Vagina (tissue), 2 donors: ENCODE results near the gene SMC6.

Source experiments
- CTCF ChIP-seq, 3 experiments: fragments of 450-650 bp in 2 of 3; fragments of 200-600 bp in 1 of 3; sonication (generic) in 1 of 3; IDR thresholded peaks; one replicate each; pipeline ENCODE4 v1.5.1; 2017 to 2019; ENCODE audit warnings: antibody characterized with exemption in 3 of 3, mild to moderate bottlenecking in 2 of 3, moderate library complexity in 2 of 3
- POLR2A ChIP-seq, 2 donors: fragments of 450-650 bp; IDR thresholded peaks; one replicate each; pipeline ENCODE4 v1.6.1; 2017; ENCODE audit warnings: antibody characterized with exemption in 2 of 2, mild to moderate bottlenecking in 2 of 2, moderate library complexity in 2 of 2

GRCh38 chr2:17710547-17711248, 42.9 kb downstream of the SMC6 start:
- no peak for TF ChIP-seq CTCF (IDR thresholded peaks at IDR 0.05)
- no peak for TF ChIP-seq POLR2A (IDR thresholded peaks at IDR 0.05)
